Common myeloid progenitor, CD34-positive (primary cell): ENCODE results near the gene CTTN.

ENCODE experiments used
- CTCF ChIA-PET: fragments of 350-600 bp; sonication (Branson Sonifier 250); formaldehyde crosslinking; loops from one replicate; lab custom pipeline; 2021; ENCODE audit warnings: antibody characterized with exemption; lab: Charles Lee
- POLR2A ChIA-PET: fragments of 350-600 bp; sonication (Branson Sonifier 250); formaldehyde crosslinking; loops from one replicate; lab custom pipeline; 2021; ENCODE audit warnings: antibody characterized with exemption; lab: Charles Lee
- DNase-seq, 3 donors: peaks; one replicate each; pipeline versions ENCODE4 v3.0.0 to v3.0.0-alpha.2; 2013
- H3K27ac ChIP-seq, 2 experiments: 1 replicate in 1 of 2; 2 replicates in 1 of 2; pipeline ENCODE4 v1.7.0; 2013; ENCODE audit warnings: inconsistent platforms in 2 of 2, low read length in 2 of 2, mild to moderate bottlenecking in 2 of 2, low read depth in 1 of 2, moderate library complexity in 1 of 2; ENCODE audit not compliant: severe bottlenecking in 2 of 2, insufficient read depth in 1 of 2, poor library complexity in 1 of 2
- H3K27me3 ChIP-seq, 5 experiments: replicated peaks in 2 of 5; 1 replicate in 3 of 5; 2 replicates in 2 of 5; pipeline versions ENCODE4 v1.6.1 to v1.7.0; 2013; ENCODE audit warnings: low read length in 4 of 5, mild to moderate bottlenecking in 2 of 5, moderate library complexity in 2 of 5, inconsistent platforms in 1 of 5; ENCODE audit not compliant: insufficient read depth in 5 of 5, control insufficient read depth in 4 of 5
- H3K36me3 ChIP-seq, 4 experiments: 1 replicate in 2 of 4; 2 replicates in 2 of 4; pipeline versions ENCODE4 v1.6.1 to v1.7.0; 2013; ENCODE audit warnings: low read length in 3 of 4, control low read depth in 1 of 4, mild to moderate bottlenecking in 1 of 4; ENCODE audit not compliant: control insufficient read depth in 4 of 4, insufficient read depth in 4 of 4
- H3K4me1 ChIP-seq, 4 experiments: 1 replicate in 3 of 4; 2 replicates in 1 of 4; pipeline versions ENCODE4 v1.6.1 to v1.7.1; 2013; ENCODE audit warnings: low read length in 3 of 4, mild to moderate bottlenecking in 3 of 4, control low read depth in 1 of 4, inconsistent platforms in 1 of 4, moderate library complexity in 1 of 4; ENCODE audit not compliant: control insufficient read depth in 4 of 4, insufficient read depth in 4 of 4; ENCODE audit errors: control extremely low read depth in 1 of 4
- H3K4me3 ChIP-seq, 7 experiments: 1 replicate in 4 of 7; 2 replicates in 3 of 7; pipeline versions ENCODE4 v1.5.1 to v1.7.0; 2013; ENCODE audit warnings: mild to moderate bottlenecking in 7 of 7, low read length in 6 of 7, moderate library complexity in 6 of 7, inconsistent platforms in 2 of 7, low read depth in 2 of 7, control low read depth in 1 of 7; ENCODE audit not compliant: insufficient read depth in 4 of 7, control insufficient read depth in 1 of 7; ENCODE audit errors: extremely low read depth in 1 of 7
- H3K9me3 ChIP-seq, 5 experiments: 1 replicate in 4 of 5; 2 replicates in 1 of 5; pipeline versions ENCODE4 v1.6.1 to v1.7.1; 2013; ENCODE audit warnings: low read length in 4 of 5, mild to moderate bottlenecking in 2 of 5, inconsistent platforms in 1 of 5, low read depth in 1 of 5, moderate library complexity in 1 of 5; ENCODE audit not compliant: control insufficient read depth in 4 of 5, insufficient read depth in 2 of 5; ENCODE audit errors: control extremely low read depth in 1 of 5
- WGBS: methylation state at CpG from one replicate; pipeline ENCODE4 v1.1.5; 2013; ENCODE audit not compliant: insufficient coverage; 5-methylcytosine and 5-hydroxymethylcytosine counted together

CTTN gene

GRCh38 chr11:70481625-70482528 is 83.5 kb downstream of the CTTN start:
- CTCF ChIA-PET = interaction anchor here (1.0 to 8.1 kb wide), 10 partner anchors 12 to 275 kb away, joined by 3 to 96 read pairs (median 4); no protein-coding TSS in a partner anchor
- H3K27ac ChIP-seq = no peak overlapping the region
- POLR2A ChIA-PET = interaction anchor here (0.6 kb wide), 1 partner anchor 1166 kb away, joined by 3 read pairs; no protein-coding TSS in a partner anchor
- H3K4me1 ChIP-seq = peaks cover 0 to 8% (median 3%) of the 10 kb centered on the region in 4 experiments
- no peaks in the 10 kb centered on the region for H3K27me3 ChIP-seq
- no peaks in the 10 kb centered on the region for H3K36me3 ChIP-seq
- H3K9me3 ChIP-seq = no peaks in the 10 kb centered on the region
- H3K4me3 ChIP-seq = no peak overlapping the region
- no peak for DNase-seq
- 98% methylated on average over 18 of the region's 21 CpGs for WGBS

GRCh38 chr11:70482529-70482917 is 84.2 kb downstream of the CTTN start:
- ChIA-PET POLR2A (no interaction called here), CTCF (interaction anchor here (0.8 to 8.1 kb wide), 9 partner anchors 8 to 245 kb away, joined by 3 to 96 read pairs (median 4); no protein-coding TSS in a partner anchor)
- Histone ChIP-seq H3K27me3 (no peaks in the 10 kb centered on the region), H3K27ac (no peak overlapping the region), H3K9me3 (no peaks in the 10 kb centered on the region), H3K36me3 (no peaks in the 10 kb centered on the region), H3K4me3 (no peak overlapping the region), H3K4me1 (peaks cover 0 to 13% (median 4%) of the 10 kb centered on the region in 4 experiments)
- 94% methylated on average over 6 of the region's 12 CpGs for WGBS
- no peak for DNase-seq

GRCh38 chr11:70483077-70483861 is 84.9 kb downstream of the CTTN start:
- Histone ChIP-seq H3K4me1 (peaks cover 0 to 20% (median 10%) of the 10 kb centered on the region in 4 experiments), H3K27ac (no peak overlapping the region), H3K27me3 (no peaks in the 10 kb centered on the region), H3K36me3 (no peaks in the 10 kb centered on the region), H3K4me3 (no peak overlapping the region), H3K9me3 (no peaks in the 10 kb centered on the region)
- peak; percentile 80 to 94 (median 91) for DNase-seq
- WGBS = 63% methylated on average over 2 of the region's 9 CpGs
- ChIA-PET POLR2A (no interaction called here), CTCF (interaction anchor here (0.8 to 8.1 kb wide), 8 partner anchors 9 to 244 kb away, joined by 3 to 96 read pairs (median 4); no protein-coding TSS in a partner anchor)

- Histone ChIP-seq H3K9me3 (no peaks in the 10 kb centered on the region), H3K36me3 (no peaks in the 10 kb centered on the region), H3K27me3 (no peaks in the 10 kb centered on the region), H3K4me1 (peaks cover 0 to 22% (median 10%) of the 10 kb centered on the region in 4 experiments), H3K27ac (no peak overlapping the region), H3K4me3 (no peak overlapping the region)
- WGBS = 87% methylated on average over 2 of the region's 2 CpGs
- CTCF ChIA-PET = interaction anchor here (1.8 to 8.1 kb wide), 2 partner anchors 14 to 19 kb away, joined by 9 to 96 read pairs; no protein-coding TSS in a partner anchor
- POLR2A ChIA-PET = no interaction called here
- no peak for DNase-seq
These were observed 85.6 kb downstream of the CTTN start for GRCh38 chr11:70483917-70484316.

GRCh38 chr11:70485326-70486025 is 87.1 kb downstream of the CTTN start:
- Histone ChIP-seq H3K9me3 (peaks cover 0 to 5% (median 3%) of the 10 kb centered on the region in 5 experiments), H3K4me3 (no peak overlapping the region), H3K36me3 (no peaks in the 10 kb centered on the region), H3K4me1 (peaks cover 0 to 22% (median 10%) of the 10 kb centered on the region in 4 experiments), H3K27ac (no peak overlapping the region), H3K27me3 (no peaks in the 10 kb centered on the region)
- WGBS = 97% methylated on average over 20 of the region's 31 CpGs
- ChIA-PET POLR2A (interaction anchor here (0.5 kb wide), 1 partner anchor 149 kb away, joined by 3 read pairs; no protein-coding TSS in a partner anchor), CTCF (no interaction called here)
- DNase-seq = no peak

GRCh38 chr11:70486026-70486415 is 87.7 kb downstream of the CTTN start:
- ChIA-PET POLR2A (no interaction called here), CTCF (interaction anchor here (1.4 kb wide), 1 partner anchor 19 kb away, joined by 3 read pairs; no protein-coding TSS in a partner anchor)
- Histone ChIP-seq H3K4me3 (no peak overlapping the region), H3K27me3 (no peaks in the 10 kb centered on the region), H3K27ac (no peak overlapping the region), H3K36me3 (peaks cover 0 to 1% (median 0%) of the 10 kb centered on the region in 4 experiments), H3K4me1 (peaks cover 0 to 22% (median 10%) of the 10 kb centered on the region in 4 experiments), H3K9me3 (peaks cover 0 to 11% (median 8%) of the 10 kb centered on the region in 5 experiments)
- 96% methylated on average over 22 of the region's 22 CpGs for WGBS
- DNase-seq = no peak
